HG02763 (cell line): Measurements from ENCODE around the gene NR4A2.
"Not testable (repeated sequence)": the region's sequence is repeated elsewhere in the genome, so short reads cannot be mapped to it uniquely, and the experiment has no call there.

ENCODE experiments used
- ATAC-seq: cut with Tn5 transposase; IDR thresholded peaks from one replicate; pipeline ENCODE4 v1.9.1; 2021; ENCODE audit warnings: mild to moderate bottlenecking, moderate library complexity; ENCODE audit not compliant: unreplicated experiment

Gene NR4A2

GRCh38 chr2:156322686-156323231 lies 9.8 kb downstream of the NR4A2 start:
- ATAC-seq = peak; percentile 11

- ATAC-seq = peak; percentile 51
Measured at GRCh38 chr2:156322051-156322685, 10.4 kb downstream of the NR4A2 start.

- ATAC-seq = no peak
Measured at GRCh38 chr2:156321243-156321904, 11.1 kb downstream of the NR4A2 start.

- ATAC-seq = no peak
Measured at GRCh38 chr2:156320486-156321098, 11.9 kb downstream of the NR4A2 start.

GRCh38 chr2:156319811-156320485 lies 12.6 kb downstream of the NR4A2 start:
- no peak for ATAC-seq

GRCh38 chr2:156317631-156318030 lies 14.9 kb downstream of the NR4A2 start:
- no peak for ATAC-seq

- no peak for ATAC-seq
Measured at GRCh38 chr2:156311976-156312375, 20.5 kb downstream of the NR4A2 start.

GRCh38 chr2:156310773-156311172 lies 21.7 kb downstream of the NR4A2 start:
- ATAC-seq = no peak

GRCh38 chr2:156309917-156310316 lies 22.6 kb downstream of the NR4A2 start:
- no peak for ATAC-seq

GRCh38 chr2:156309167-156309566 lies 23.4 kb downstream of the NR4A2 start:
- peak; percentile 58 for ATAC-seq

GRCh38 chr2:156306821-156307220 lies 25.7 kb downstream of the NR4A2 start:
- ATAC-seq = no peak

GRCh38 chr2:156305121-156305520 lies 27.4 kb downstream of the NR4A2 start:
- ATAC-seq = no peak

- no peak for ATAC-seq
Measured at GRCh38 chr2:156300337-156300736, 32.2 kb downstream of the NR4A2 start.

- ATAC-seq = no peak
Measured at GRCh38 chr2:156294945-156295580, 37.5 kb downstream of the NR4A2 start.

- not testable (repeated sequence) for ATAC-seq
Measured at GRCh38 chr2:156293382-156293781, 39.1 kb downstream of the NR4A2 start.

GRCh38 chr2:156279446-156280150 lies 52.9 kb downstream of the NR4A2 start:
- ATAC-seq = no peak
